BE2C (cell line): Measurements from ENCODE around the gene SAPCD2.

Source experiments
- DNase-seq: peaks from one replicate; pipeline ENCODE4 v3.0.0-alpha.2; 2020
- H3K27me3 ChIP-seq: fragments of 250-450 bp; sonication (Bioruptor Pico); 2 replicates; pipeline ENCODE4 v1.5.1; 2020; ENCODE audit warnings: mild to moderate bottlenecking
- H3K36me3 ChIP-seq: fragments of 250-450 bp; sonication (Bioruptor Pico); 2 replicates; pipeline ENCODE4 v1.5.1; 2020; ENCODE audit warnings: mild to moderate bottlenecking
- H3K4me1 ChIP-seq: fragments of 250-450 bp; sonication (Bioruptor Pico); 2 replicates; pipeline ENCODE4 v1.5.1; 2020
- H3K4me3 ChIP-seq: 2 replicates; pipeline ENCODE4 v1.5.1; 2011; ENCODE audit warnings: low read depth, low read length
- H3K9me3 ChIP-seq: fragments of 250-450 bp; sonication (Bioruptor Pico); 2 replicates; pipeline ENCODE4 v1.5.1; 2020
- CTCF ChIP-seq: IDR thresholded peaks from 2 replicates; pipeline ENCODE4 v1.5.1; 2012; ENCODE audit warnings: mild to moderate bottlenecking, low read depth, low read length

Gene SAPCD2

GRCh38 chr9:137088121-137088520, 17.8 kb upstream of the SAPCD2 start:
- no peak for TF ChIP-seq CTCF
- Histone ChIP-seq H3K27me3 (no peaks in the 10 kb centered on the region), H3K36me3 (peaks cover under 1% of the 10 kb centered on the region; the same call in 1 of the 2 replicates), H3K4me3 (peak overlapping the region; percentile 87), H3K9me3 (no peaks in the 10 kb centered on the region), H3K4me1 (peaks cover 7% of the 10 kb centered on the region)
- DNase-seq, result no peak

GRCh38 chr9:137087409-137087925, 17.1 kb upstream of the SAPCD2 start:
- Histone ChIP-seq H3K9me3 (no peaks in the 10 kb centered on the region), H3K4me3 (peak overlapping the region; percentile 87), H3K36me3 (peaks cover 7% of the 10 kb centered on the region; the same call in 1 of the 2 replicates), H3K27me3 (no peaks in the 10 kb centered on the region), H3K4me1 (peaks cover 12% of the 10 kb centered on the region)
- no peak for TF ChIP-seq CTCF
- DNase-seq, result no peak

- DNase-seq, result peak; percentile 100
- TF ChIP-seq CTCF, result 0 out of 2 replicates have a peak, but pooled peaks have one; percentile 2
- peak within 1 kb of the TSS; percentile 87 for H3K4me3 ChIP-seq
- H3K9me3 ChIP-seq, result no peaks in the 10 kb centered on the region
- H3K27me3 ChIP-seq, result no peaks in the 10 kb centered on the region
- H3K4me1 ChIP-seq, result peaks cover 12% of the 10 kb centered on the region
- H3K36me3 ChIP-seq, result peaks cover 11% of the 10 kb centered on the region
Measured at GRCh38 chr9:137086531-137087408, 16.4 kb upstream of the SAPCD2 start, which contains the start of gene MAN1B1. Gene MAN1B1 (plus strand): TSS chr9:137086985. CDS start chr9:137087000, 15 bp downstream.

- H3K9me3 ChIP-seq, result no peaks in the 10 kb centered on the region
- H3K27me3 ChIP-seq, result no peaks in the 10 kb centered on the region
- peaks cover 15% of the 10 kb centered on the region for H3K36me3 ChIP-seq
- DNase-seq, result peak; percentile 61
- H3K4me1 ChIP-seq, result peaks cover 12% of the 10 kb centered on the region
- no peak for TF ChIP-seq CTCF
- H3K4me3 ChIP-seq, result peak overlapping the region; percentile 78
Measured at GRCh38 chr9:137085920-137086530, 15.7 kb upstream of the SAPCD2 start.

- Histone ChIP-seq H3K4me1 (peaks cover 12% of the 10 kb centered on the region), H3K9me3 (no peaks in the 10 kb centered on the region), H3K36me3 (peaks cover 29% of the 10 kb centered on the region), H3K4me3 (no peak overlapping the region), H3K27me3 (no peaks in the 10 kb centered on the region)
- no peak for TF ChIP-seq CTCF
- DNase-seq, result no peak
Measured at GRCh38 chr9:137084526-137084925, 14.2 kb upstream of the SAPCD2 start.
